Lower leg skin (tissue), 3 donors: ENCODE measurements around the gene TNFRSF1B.

Source experiments
- POLR2A ChIP-seq, 2 donors: fragments of 450-650 bp; IDR thresholded peaks; one replicate each; pipeline ENCODE4 v1.6.1; 2016 to 2017; ENCODE audit warnings: antibody characterized with exemption in 2 of 2, mild to moderate bottlenecking in 1 of 2, moderate library complexity in 1 of 2
- TF ChIP-seq, protein P1 (sequence below), 3 donors: fragments of 450-650 bp; IDR thresholded peaks; one replicate each; pipeline ENCODE4 v1.5.1; 2016; ENCODE audit warnings: antibody characterized with exemption in 3 of 3, mild to moderate bottlenecking in 3 of 3, moderate library complexity in 2 of 3

DNA sequence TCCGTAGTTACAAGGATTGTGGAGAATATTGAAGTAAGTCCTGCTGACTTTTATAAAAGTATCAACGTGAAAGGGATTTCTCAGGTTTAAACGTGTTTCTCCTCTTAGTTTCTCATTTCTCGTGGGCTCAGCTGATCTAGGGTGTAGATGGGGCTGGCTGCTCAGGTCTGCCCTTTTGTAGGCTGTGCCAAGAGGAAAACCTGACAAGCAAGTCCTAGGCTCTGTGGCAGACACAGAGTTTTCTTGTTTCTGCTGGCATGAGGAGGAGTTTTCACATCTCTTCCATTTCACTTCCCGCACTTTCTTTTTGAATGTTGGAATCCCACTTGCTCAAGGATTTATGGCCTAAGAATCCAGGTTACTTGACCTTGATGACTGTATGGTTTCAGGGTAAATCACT is 77.8 kb downstream of the TNFRSF1B start:
- TF ChIP-seq, protein P1, sequence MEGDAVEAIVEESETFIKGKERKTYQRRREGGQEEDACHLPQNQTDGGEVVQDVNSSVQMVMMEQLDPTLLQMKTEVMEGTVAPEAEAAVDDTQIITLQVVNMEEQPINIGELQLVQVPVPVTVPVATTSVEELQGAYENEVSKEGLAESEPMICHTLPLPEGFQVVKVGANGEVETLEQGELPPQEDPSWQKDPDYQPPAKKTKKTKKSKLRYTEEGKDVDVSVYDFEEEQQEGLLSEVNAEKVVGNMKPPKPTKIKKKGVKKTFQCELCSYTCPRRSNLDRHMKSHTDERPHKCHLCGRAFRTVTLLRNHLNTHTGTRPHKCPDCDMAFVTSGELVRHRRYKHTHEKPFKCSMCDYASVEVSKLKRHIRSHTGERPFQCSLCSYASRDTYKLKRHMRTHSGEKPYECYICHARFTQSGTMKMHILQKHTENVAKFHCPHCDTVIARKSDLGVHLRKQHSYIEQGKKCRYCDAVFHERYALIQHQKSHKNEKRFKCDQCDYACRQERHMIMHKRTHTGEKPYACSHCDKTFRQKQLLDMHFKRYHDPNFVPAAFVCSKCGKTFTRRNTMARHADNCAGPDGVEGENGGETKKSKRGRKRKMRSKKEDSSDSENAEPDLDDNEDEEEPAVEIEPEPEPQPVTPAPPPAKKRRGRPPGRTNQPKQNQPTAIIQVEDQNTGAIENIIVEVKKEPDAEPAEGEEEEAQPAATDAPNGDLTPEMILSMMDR (IDR thresholded peaks at IDR 0.05): no peak
- no peak for TF ChIP-seq POLR2A (IDR thresholded peaks at IDR 0.05)
